Caco-2 (cell line): ENCODE data around the gene MAP4K4. TPM values are rescaled to one million over a fixed set of nuclear protein-coding genes. Genes with fewer than 3 reads are reported as not detected.

Experiments used
- BruUV-seq: library from RNA; stranded (reverse); fragments of 400-500 nt; replicated peaks from 2 replicates; lab custom pipeline; 2021; lab: Mats Ljungman, UMichigan
- CTCF ChIA-PET: fragments of 300-600 bp; sonication (Branson Sonifier 250); formaldehyde crosslinking; loops from one replicate; lab custom pipeline; 2022; ENCODE audit warnings: antibody characterized with exemption; lab: Charles Lee
- POLR2A ChIA-PET: fragments of 300-600 bp; sonication (Branson Sonifier 250); formaldehyde crosslinking; loops from one replicate; lab custom pipeline; 2022; ENCODE audit warnings: antibody characterized with exemption; lab: Charles Lee
- DNase-seq, 2 experiments: peaks; one replicate each; pipeline versions ENCODE4 v3.0.0 to v3.0.0-alpha.2; 2020 to 2022
- H3K27me3 ChIP-seq: replicated peaks from 2 replicates; pipeline ENCODE4 v1.6.0; 2011; ENCODE audit warnings: low read length; ENCODE audit not compliant: control insufficient read depth, insufficient read depth
- H3K36me3 ChIP-seq: 2 replicates; pipeline ENCODE4 v1.5.1; 2011; ENCODE audit warnings: low read length; ENCODE audit not compliant: control insufficient read depth, insufficient read depth
- H3K4me1 ChIP-seq: fragments of 250-450 bp; sonication (Bioruptor Pico); 2 replicates; pipeline ENCODE4 v1.5.1; 2020; ENCODE audit warnings: mild to moderate bottlenecking
- H3K4me3 ChIP-seq: 2 replicates; pipeline ENCODE4 v1.5.1; 2011; ENCODE audit warnings: low read depth, mild to moderate bottlenecking, control low read depth, low read length
- H3K9me3 ChIP-seq: fragments of 250-450 bp; sonication (Bioruptor Pico); 2 replicates; pipeline ENCODE4 v1.5.1; 2020; ENCODE audit warnings: mild to moderate bottlenecking, moderate library complexity
- H3K27ac Mint-ChIP-seq: one replicate; pipeline ENCODE4 v1.8.0; 2022; ENCODE audit warnings: mixed read lengths; ENCODE audit not compliant: unreplicated experiment
- H3K27me3 Mint-ChIP-seq: one replicate; pipeline ENCODE4 v1.8.0; 2022; ENCODE audit warnings: mixed read lengths; ENCODE audit not compliant: insufficient read depth, unreplicated experiment
- H3K36me3 Mint-ChIP-seq: one replicate; pipeline ENCODE4 v1.8.0; 2022; ENCODE audit warnings: mild to moderate bottlenecking, mixed read lengths; ENCODE audit not compliant: insufficient read depth, unreplicated experiment
- H3K4me1 Mint-ChIP-seq: one replicate; pipeline ENCODE4 v1.8.0; 2022; ENCODE audit warnings: low read depth, mixed read lengths; ENCODE audit not compliant: unreplicated experiment
- H3K4me3 Mint-ChIP-seq: one replicate; pipeline ENCODE4 v1.8.0; 2022; ENCODE audit warnings: mild to moderate bottlenecking, moderate library complexity, mixed read lengths; ENCODE audit not compliant: unreplicated experiment
- H3K9me3 Mint-ChIP-seq: one replicate; pipeline ENCODE4 v1.8.0; 2022; ENCODE audit warnings: mixed read lengths; ENCODE audit not compliant: unreplicated experiment
- CTCF ChIP-seq, 2 experiments: fragments of 200-600 bp in 1 of 2; IDR thresholded peaks; 1 replicate in 1 of 2; 2 replicates in 1 of 2; pipeline versions ENCODE4 v1.5.1 to v1.8.0; 2011 to 2022; ENCODE audit warnings: antibody characterized with exemption in 1 of 2, control low read depth in 1 of 2, inconsistent platforms in 1 of 2, low read depth in 1 of 2, low read length in 1 of 2, mild to moderate bottlenecking in 1 of 2, moderate library complexity in 1 of 2; ENCODE audit not compliant: insufficient read depth in 1 of 2, severe bottlenecking in 1 of 2, unreplicated experiment in 1 of 2
- intact Hi-C: fragments of 100-400 bp; cut with micrococcal nuclease; formaldehyde crosslinking; loops from one replicate; pipeline ENCODE4 v1.10.0; 2022; ENCODE audit not compliant: unreplicated experiment
- total RNA-seq: library from RNA; stranded (reverse); gene quantifications from 2 replicates; pipeline ENCODE4 v1.2.3, GENCODE V29; 2022

MAP4K4 gene
- total RNA-seq, 1 experiment from 2014 or later = 257 TPM

GRCh38 chr2:101879466-101879865 is 182.0 kb downstream of the MAP4K4 start:
- Mint-ChIP-seq H3K27ac (no peak overlapping the region), H3K4me3 (no peak overlapping the region), H3K4me1 (peaks cover 7% of the 10 kb centered on the region), H3K9me3 (no peaks in the 10 kb centered on the region), H3K36me3 (peaks cover 91% of the 10 kb centered on the region), H3K27me3 (no peaks in the 10 kb centered on the region)
- Histone ChIP-seq H3K27me3 (no peaks in the 10 kb centered on the region), H3K36me3 (peaks cover 3% of the 10 kb centered on the region), H3K9me3 (no peaks in the 10 kb centered on the region), H3K4me3 (no peak overlapping the region), H3K4me1 (no peaks in the 10 kb centered on the region)
- CTCF ChIA-PET = interaction anchor here (1.9 kb wide), 1 partner anchor 361 kb away, joined by 4 read pairs; no protein-coding TSS in a partner anchor
- DNase-seq = no peak
- TF ChIP-seq CTCF (IDR thresholded peaks at IDR 0.05; ENCODE audit: insufficient read depth in 1 of 2, low read depth in 1 of 2, low read length in 1 of 2, severe bottlenecking in 1 of 2, unreplicated experiment in 1 of 2) = no peak
- intact Hi-C loops = no loop called here
- no TSS peak for BruUV-seq
- POLR2A ChIA-PET = no interaction called here

GRCh38 chr2:101881131-101881530 is 183.6 kb downstream of the MAP4K4 start:
- Mint-ChIP-seq H3K4me1 (peaks cover 7% of the 10 kb centered on the region), H3K36me3 (peaks cover 89% of the 10 kb centered on the region), H3K27me3 (no peaks in the 10 kb centered on the region), H3K27ac (no peak overlapping the region), H3K4me3 (no peak overlapping the region), H3K9me3 (no peaks in the 10 kb centered on the region)
- CTCF ChIA-PET = no interaction called here
- POLR2A ChIA-PET = no interaction called here
- Histone ChIP-seq H3K27me3 (no peaks in the 10 kb centered on the region), H3K36me3 (peaks cover 3% of the 10 kb centered on the region), H3K9me3 (no peaks in the 10 kb centered on the region), H3K4me3 (no peak overlapping the region), H3K4me1 (no peaks in the 10 kb centered on the region)
- intact Hi-C loops = loop anchor here (5.0 kb wide), 1 partner anchor 566 kb away; no protein-coding TSS in a partner anchor
- no peak for TF ChIP-seq CTCF (IDR thresholded peaks at IDR 0.05; ENCODE audit: insufficient read depth in 1 of 2, low read depth in 1 of 2, low read length in 1 of 2, severe bottlenecking in 1 of 2, unreplicated experiment in 1 of 2)
- DNase-seq = no peak
- BruUV-seq = no TSS peak

GRCh38 chr2:101882769-101883307 is 185.3 kb downstream of the MAP4K4 start:
- Mint-ChIP-seq H3K27me3 (no peaks in the 10 kb centered on the region), H3K9me3 (no peaks in the 10 kb centered on the region), H3K27ac (no peak overlapping the region), H3K36me3 (peaks cover 89% of the 10 kb centered on the region), H3K4me3 (no peak overlapping the region), H3K4me1 (peaks cover 7% of the 10 kb centered on the region)
- no peaks in the 10 kb centered on the region for H3K9me3 ChIP-seq
- peaks cover 3% of the 10 kb centered on the region for H3K36me3 ChIP-seq
- no peak for DNase-seq
- ChIA-PET CTCF (interaction anchor here (0.7 kb wide), 1 partner anchor 358 kb away, joined by 3 read pairs; no protein-coding TSS in a partner anchor), POLR2A (no interaction called here)
- BruUV-seq = no TSS peak
- H3K4me3 ChIP-seq = no peak overlapping the region
- no peak for TF ChIP-seq CTCF (IDR thresholded peaks at IDR 0.05; ENCODE audit: insufficient read depth in 1 of 2, low read depth in 1 of 2, low read length in 1 of 2, severe bottlenecking in 1 of 2, unreplicated experiment in 1 of 2)
- no peaks in the 10 kb centered on the region for H3K27me3 ChIP-seq
- no peaks in the 10 kb centered on the region for H3K4me1 ChIP-seq
- intact Hi-C loops = loop anchor here (5.0 kb wide), 1 partner anchor 564 kb away; no protein-coding TSS in a partner anchor
